Liver (tissue), 9 donors: ENCODE data around the gene GGACT. TPM values are rescaled to one million over a fixed set of nuclear protein-coding genes. Genes with fewer than 3 reads are reported as not detected.

ENCODE experiments used
- DNase-seq: peaks from one replicate; pipeline ENCODE4 v3.0.0-alpha.2; 2017; ENCODE audit warnings: low spot score
- H3K27ac ChIP-seq, 2 donors: one replicate each; pipeline ENCODE4 v1.7.0; 2013; ENCODE audit warnings: inconsistent platforms in 2 of 2, low read length in 2 of 2, control low read depth in 1 of 2, low read depth in 1 of 2, mild to moderate bottlenecking in 1 of 2
- H3K27me3 ChIP-seq, 4 donors: one replicate each; pipeline versions ENCODE4 v1.6.1 to v1.7.0; 2013; ENCODE audit warnings: low read length in 3 of 4, inconsistent platforms in 1 of 4, mild to moderate bottlenecking in 1 of 4, moderate library complexity in 1 of 4; ENCODE audit not compliant: control insufficient read depth in 4 of 4, insufficient read depth in 4 of 4
- H3K36me3 ChIP-seq, 4 donors: one replicate each; pipeline versions ENCODE4 v1.6.1 to v1.7.0; 2013; ENCODE audit warnings: low read length in 3 of 4, mild to moderate bottlenecking in 3 of 4, low read depth in 1 of 4, moderate library complexity in 1 of 4; ENCODE audit not compliant: control insufficient read depth in 4 of 4, insufficient read depth in 3 of 4
- H3K4me1 ChIP-seq, 4 donors: one replicate each; pipeline versions ENCODE4 v1.6.1 to v1.7.0; 2013; ENCODE audit warnings: low read length in 3 of 4, mild to moderate bottlenecking in 3 of 4, moderate library complexity in 1 of 4; ENCODE audit not compliant: control insufficient read depth in 4 of 4, insufficient read depth in 4 of 4
- H3K4me3 ChIP-seq, 3 donors: one replicate each; pipeline versions ENCODE4 v1.6.1 to v1.7.0; 2013; ENCODE audit warnings: low read length in 3 of 3, control low read depth in 1 of 3, low read depth in 1 of 3, mild to moderate bottlenecking in 1 of 3
- H3K9ac ChIP-seq, 2 donors: one replicate each; pipeline ENCODE4 v1.7.0; 2013; ENCODE audit warnings: low read length in 2 of 2, mild to moderate bottlenecking in 2 of 2, moderate library complexity in 2 of 2, control low read depth in 1 of 2, low read depth in 1 of 2
- H3K9me3 ChIP-seq, 4 donors: one replicate each; pipeline versions ENCODE4 v1.6.1 to v1.7.0; 2013; ENCODE audit warnings: low read length in 3 of 4; ENCODE audit not compliant: control insufficient read depth in 4 of 4
- EGR1 ChIP-seq, 2 donors: IDR thresholded peaks; 2 replicates each; pipeline ENCODE4 v1.6.1; 2016 to 2018; ENCODE audit warnings: antibody characterized with exemption in 2 of 2, low read depth in 2 of 2
- FOXA2 ChIP-seq: IDR thresholded peaks from 2 replicates; pipeline ENCODE4 v1.6.1; 2016; ENCODE audit warnings: antibody characterized with exemption
- GABPA ChIP-seq, 2 donors: IDR thresholded peaks in 1 of 2; conservative IDR thresholded peaks in 1 of 2; 2 replicates each; pipeline ENCODE4 v1.6.1; 2016; ENCODE audit warnings: antibody characterized with exemption in 2 of 2, mild to moderate bottlenecking in 1 of 2, moderate library complexity in 1 of 2
- HNF4A ChIP-seq, 2 donors: conservative IDR thresholded peaks; 2 replicates each; pipeline ENCODE4 v1.6.1; 2016; ENCODE audit warnings: antibody characterized with exemption in 2 of 2, mild to moderate bottlenecking in 2 of 2
- HNF4G ChIP-seq: IDR thresholded peaks from 2 replicates; pipeline ENCODE4 v1.6.1; 2016; ENCODE audit warnings: antibody characterized with exemption
- JUND ChIP-seq, 2 donors: IDR thresholded peaks; 2 replicates each; pipeline ENCODE4 v1.6.1; 2016; ENCODE audit warnings: antibody characterized with exemption in 2 of 2
- NR2F2 ChIP-seq: IDR thresholded peaks from 2 replicates; pipeline ENCODE4 v1.6.1; 2016; ENCODE audit warnings: antibody characterized with exemption
- RAD21 ChIP-seq, 2 donors: IDR thresholded peaks; 2 replicates each; pipeline ENCODE4 v1.6.1; 2016; ENCODE audit warnings: antibody characterized with exemption in 2 of 2, mild to moderate bottlenecking in 2 of 2
- RXRA ChIP-seq, 2 donors: IDR thresholded peaks; 2 replicates each; pipeline ENCODE4 v1.6.1; 2017 to 2018; ENCODE audit warnings: antibody characterized with exemption in 2 of 2, mild to moderate bottlenecking in 1 of 2
- SP1 ChIP-seq: IDR thresholded peaks from 2 replicates; pipeline ENCODE4 v1.6.1; 2018; ENCODE audit warnings: antibody characterized with exemption, mild to moderate bottlenecking
- YY1 ChIP-seq: IDR thresholded peaks from 2 replicates; pipeline ENCODE4 v1.6.1; 2016; ENCODE audit warnings: antibody characterized with exemption, mild to moderate bottlenecking
- WGBS: extraction: QIAGEN DNeasy Blood & Tissue Kit; methylation state at CpG from one replicate; pipeline ENCODE4 v1.1.7; 2013; 5-methylcytosine and 5-hydroxymethylcytosine counted together
- polyA plus RNA-seq, 2 donors: library from polyadenylated mRNA; stranded (reverse) in 1 of 2; unstranded in 1 of 2; fragments of 200-250 nt in 1 of 2; fragments of >200 nt in 1 of 2; fragmentation: Nextera tagmentation in 1 of 2; extraction: Ambion mirVana in 1 of 2; gene quantifications; one replicate each; pipeline versions ENCODE4 v1.2.1 to v1.2.3, GENCODE V29; 2013 to 2015
- total RNA-seq, 2 donors: library from RNA; depleted of rRNA; stranded (reverse); fragments of >200 nt; gene quantifications; one replicate each; pipeline ENCODE4 v1.2.3, GENCODE V29; 2014
- TF ChIP-seq, protein P1 (sequence below): IDR thresholded peaks from 2 replicates; pipeline ENCODE4 v1.6.1; 2016; ENCODE audit warnings: antibody characterized with exemption, mild to moderate bottlenecking
- TF ChIP-seq, protein P2 (sequence below): IDR thresholded peaks from 2 replicates; pipeline ENCODE4 v1.6.1; 2016; ENCODE audit warnings: antibody characterized with exemption
- TF ChIP-seq, protein P3 (sequence below): fragments of 150-350 bp; IDR thresholded peaks from 2 replicates; pipeline ENCODE4 v1.5.1; 2017; ENCODE audit warnings: improper control_type of control experiment, low read depth, low read length; ENCODE audit not compliant: missing input control
- TF ChIP-seq, protein P4 (sequence below): IDR thresholded peaks from 2 replicates; pipeline ENCODE4 v1.6.1; 2016; ENCODE audit warnings: antibody characterized with exemption
- TF ChIP-seq, protein P5 (sequence below): IDR thresholded peaks from 2 replicates; pipeline ENCODE4 v1.6.1; 2016; ENCODE audit warnings: antibody characterized with exemption
- donor health status: healthy.
- donor health status: healthy.
- donor health status: healthy.
- donor health status: healthy.
- donor health status: healthy.

GGACT gene
- total and polyA plus RNA-seq, 4 donors: 2.5 to 6.3 (median 4.1) TPM

DNA sequence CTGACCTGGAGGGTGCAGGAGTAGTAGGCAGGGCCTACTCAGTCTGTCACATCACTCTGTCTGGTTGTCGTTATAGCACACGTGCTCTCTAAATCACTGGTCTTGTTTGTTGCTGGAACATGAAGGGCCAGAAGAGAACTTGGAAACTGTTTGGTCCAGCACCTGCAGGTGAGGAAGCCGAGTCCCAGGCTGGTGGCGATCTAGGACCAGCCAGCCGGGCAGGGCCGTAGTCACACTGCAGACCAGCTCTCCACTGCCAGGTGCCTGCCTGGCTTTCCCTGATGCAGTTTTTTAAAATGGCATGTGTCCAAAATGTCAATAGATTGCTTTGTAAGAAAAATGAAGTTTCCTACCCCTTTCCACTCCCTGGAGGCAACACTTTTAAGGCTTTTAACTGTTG is 53.7 kb downstream of the GGACT start (continued):
- TF ChIP-seq, protein P1, sequence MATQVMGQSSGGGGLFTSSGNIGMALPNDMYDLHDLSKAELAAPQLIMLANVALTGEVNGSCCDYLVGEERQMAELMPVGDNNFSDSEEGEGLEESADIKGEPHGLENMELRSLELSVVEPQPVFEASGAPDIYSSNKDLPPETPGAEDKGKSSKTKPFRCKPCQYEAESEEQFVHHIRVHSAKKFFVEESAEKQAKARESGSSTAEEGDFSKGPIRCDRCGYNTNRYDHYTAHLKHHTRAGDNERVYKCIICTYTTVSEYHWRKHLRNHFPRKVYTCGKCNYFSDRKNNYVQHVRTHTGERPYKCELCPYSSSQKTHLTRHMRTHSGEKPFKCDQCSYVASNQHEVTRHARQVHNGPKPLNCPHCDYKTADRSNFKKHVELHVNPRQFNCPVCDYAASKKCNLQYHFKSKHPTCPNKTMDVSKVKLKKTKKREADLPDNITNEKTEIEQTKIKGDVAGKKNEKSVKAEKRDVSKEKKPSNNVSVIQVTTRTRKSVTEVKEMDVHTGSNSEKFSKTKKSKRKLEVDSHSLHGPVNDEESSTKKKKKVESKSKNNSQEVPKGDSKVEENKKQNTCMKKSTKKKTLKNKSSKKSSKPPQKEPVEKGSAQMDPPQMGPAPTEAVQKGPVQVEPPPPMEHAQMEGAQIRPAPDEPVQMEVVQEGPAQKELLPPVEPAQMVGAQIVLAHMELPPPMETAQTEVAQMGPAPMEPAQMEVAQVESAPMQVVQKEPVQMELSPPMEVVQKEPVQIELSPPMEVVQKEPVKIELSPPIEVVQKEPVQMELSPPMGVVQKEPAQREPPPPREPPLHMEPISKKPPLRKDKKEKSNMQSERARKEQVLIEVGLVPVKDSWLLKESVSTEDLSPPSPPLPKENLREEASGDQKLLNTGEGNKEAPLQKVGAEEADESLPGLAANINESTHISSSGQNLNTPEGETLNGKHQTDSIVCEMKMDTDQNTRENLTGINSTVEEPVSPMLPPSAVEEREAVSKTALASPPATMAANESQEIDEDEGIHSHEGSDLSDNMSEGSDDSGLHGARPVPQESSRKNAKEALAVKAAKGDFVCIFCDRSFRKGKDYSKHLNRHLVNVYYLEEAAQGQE: no peak
- TF ChIP-seq HNF4A (conservative IDR thresholded peaks at IDR 0.05): no peak
- TF ChIP-seq RXRA (IDR thresholded peaks at IDR 0.05): no peak
- TF ChIP-seq YY1: no peak

DNA sequence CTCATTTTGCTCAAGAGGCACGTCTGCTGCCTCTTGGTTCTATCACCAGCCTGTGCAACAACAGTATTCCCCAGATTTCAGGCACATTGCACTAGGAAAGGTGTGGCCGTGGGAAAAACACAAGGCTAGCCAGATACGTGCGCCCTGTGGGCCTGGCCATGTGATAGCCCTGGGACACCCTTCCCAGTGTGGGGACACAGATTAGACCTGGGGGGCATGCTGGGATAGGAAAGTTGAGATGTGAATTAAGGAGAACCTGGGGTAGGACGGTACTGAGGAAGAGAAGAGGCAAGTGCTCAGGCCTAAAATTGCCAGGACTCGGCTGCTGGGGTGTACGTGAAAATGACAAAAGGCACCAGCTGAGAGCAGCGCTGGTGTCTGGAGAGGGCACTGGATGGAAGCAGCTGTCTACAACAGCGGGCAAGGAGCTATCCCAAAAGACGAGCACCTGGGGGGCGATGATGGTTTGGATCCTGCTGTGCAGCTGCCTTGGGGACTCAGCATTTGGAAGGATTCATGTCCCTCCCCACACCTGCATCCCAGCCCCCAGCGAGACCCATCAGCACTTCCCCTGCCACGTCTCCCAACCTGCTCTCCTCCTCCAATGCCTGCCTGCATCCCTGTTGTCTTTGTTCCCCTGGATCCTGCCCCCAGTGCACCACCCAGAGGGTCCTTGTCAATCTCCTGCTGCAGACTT is 54.3 kb downstream of the GGACT start:
- WGBS: 93% methylated on average over 13 of the region's 13 CpGs
- H3K4me1 ChIP-seq: peaks cover 7 to 47% (median 33%) of the 10 kb centered on the region in 4 donors
- H3K9ac ChIP-seq: no peak overlapping the region
- H3K27me3 ChIP-seq: no peaks in the 10 kb centered on the region
- H3K4me3 ChIP-seq: no peak overlapping the region
- H3K36me3 ChIP-seq: peaks cover 0 to 3% (median under 1%) of the 10 kb centered on the region in 4 donors
- peak overlapping the region; percentile 41 to 49 for H3K27ac ChIP-seq
- no peaks in the 10 kb centered on the region for H3K9me3 ChIP-seq
- TF ChIP-seq RAD21 (IDR thresholded peaks at IDR 0.05) (no peak), FOXA2 (no peak), HNF4A (conservative IDR thresholded peaks at IDR 0.05) (no peak), GABPA (IDR thresholded peaks at IDR 0.05 in 1 of 2, conservative IDR thresholded peaks at IDR 0.05 in 1 of 2) (no peak), SP1 (no peak), HNF4G (no peak), EGR1 (IDR thresholded peaks at IDR 0.05; ENCODE audit: low read depth in 2 of 2) (no peak), RXRA (IDR thresholded peaks at IDR 0.05) (no peak), YY1 (no peak), JUND (IDR thresholded peaks at IDR 0.05) (no peak), NR2F2 (no peak)
- TF ChIP-seq, protein P2, sequence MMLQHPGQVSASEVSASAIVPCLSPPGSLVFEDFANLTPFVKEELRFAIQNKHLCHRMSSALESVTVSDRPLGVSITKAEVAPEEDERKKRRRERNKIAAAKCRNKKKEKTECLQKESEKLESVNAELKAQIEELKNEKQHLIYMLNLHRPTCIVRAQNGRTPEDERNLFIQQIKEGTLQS: no peak
- TF ChIP-seq, protein P3, sequence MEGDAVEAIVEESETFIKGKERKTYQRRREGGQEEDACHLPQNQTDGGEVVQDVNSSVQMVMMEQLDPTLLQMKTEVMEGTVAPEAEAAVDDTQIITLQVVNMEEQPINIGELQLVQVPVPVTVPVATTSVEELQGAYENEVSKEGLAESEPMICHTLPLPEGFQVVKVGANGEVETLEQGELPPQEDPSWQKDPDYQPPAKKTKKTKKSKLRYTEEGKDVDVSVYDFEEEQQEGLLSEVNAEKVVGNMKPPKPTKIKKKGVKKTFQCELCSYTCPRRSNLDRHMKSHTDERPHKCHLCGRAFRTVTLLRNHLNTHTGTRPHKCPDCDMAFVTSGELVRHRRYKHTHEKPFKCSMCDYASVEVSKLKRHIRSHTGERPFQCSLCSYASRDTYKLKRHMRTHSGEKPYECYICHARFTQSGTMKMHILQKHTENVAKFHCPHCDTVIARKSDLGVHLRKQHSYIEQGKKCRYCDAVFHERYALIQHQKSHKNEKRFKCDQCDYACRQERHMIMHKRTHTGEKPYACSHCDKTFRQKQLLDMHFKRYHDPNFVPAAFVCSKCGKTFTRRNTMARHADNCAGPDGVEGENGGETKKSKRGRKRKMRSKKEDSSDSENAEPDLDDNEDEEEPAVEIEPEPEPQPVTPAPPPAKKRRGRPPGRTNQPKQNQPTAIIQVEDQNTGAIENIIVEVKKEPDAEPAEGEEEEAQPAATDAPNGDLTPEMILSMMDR: no peak
- TF ChIP-seq, protein P1: no peak
- TF ChIP-seq, protein P4, sequence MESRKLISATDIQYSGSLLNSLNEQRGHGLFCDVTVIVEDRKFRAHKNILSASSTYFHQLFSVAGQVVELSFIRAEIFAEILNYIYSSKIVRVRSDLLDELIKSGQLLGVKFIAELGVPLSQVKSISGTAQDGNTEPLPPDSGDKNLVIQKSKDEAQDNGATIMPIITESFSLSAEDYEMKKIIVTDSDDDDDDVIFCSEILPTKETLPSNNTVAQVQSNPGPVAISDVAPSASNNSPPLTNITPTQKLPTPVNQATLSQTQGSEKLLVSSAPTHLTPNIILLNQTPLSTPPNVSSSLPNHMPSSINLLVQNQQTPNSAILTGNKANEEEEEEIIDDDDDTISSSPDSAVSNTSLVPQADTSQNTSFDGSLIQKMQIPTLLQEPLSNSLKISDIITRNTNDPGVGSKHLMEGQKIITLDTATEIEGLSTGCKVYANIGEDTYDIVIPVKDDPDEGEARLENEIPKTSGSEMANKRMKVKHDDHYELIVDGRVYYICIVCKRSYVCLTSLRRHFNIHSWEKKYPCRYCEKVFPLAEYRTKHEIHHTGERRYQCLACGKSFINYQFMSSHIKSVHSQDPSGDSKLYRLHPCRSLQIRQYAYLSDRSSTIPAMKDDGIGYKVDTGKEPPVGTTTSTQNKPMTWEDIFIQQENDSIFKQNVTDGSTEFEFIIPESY: no peak
- TF ChIP-seq, protein P5, sequence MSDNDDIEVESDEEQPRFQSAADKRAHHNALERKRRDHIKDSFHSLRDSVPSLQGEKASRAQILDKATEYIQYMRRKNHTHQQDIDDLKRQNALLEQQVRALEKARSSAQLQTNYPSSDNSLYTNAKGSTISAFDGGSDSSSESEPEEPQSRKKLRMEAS: no peak
- no peak for DNase-seq
